ENCODE measurements around the gene FKBP7.

FKBP7 gene

GRCh38 chr2:178484245-178485041 lies 6.0 kb upstream of the FKBP7 start:
- H3K4me1 ChIP-seq (ENCODE audit: control insufficient read depth in 1 of 2, insufficient read depth in 2 of 2, low read length in 2 of 2) = peaks cover 20 to 42% of the 10 kb centered on the region in 2 donors
- H3K27me3 ChIP-seq (ENCODE audit: low read depth, low read length) = no peaks in the 10 kb centered on the region
- no peak overlapping the region for H3K4me3 ChIP-seq (ENCODE audit: low read depth in 1 of 2, low read length in 2 of 2)
- no peaks in the 10 kb centered on the region for H3K9me3 ChIP-seq (ENCODE audit: control insufficient read depth in 1 of 2, low read length in 2 of 2)
- H3K27ac ChIP-seq (ENCODE audit: low read length) = no peak overlapping the region
- peaks cover 5 to 7% of the 10 kb centered on the region in 2 donors for H3K36me3 ChIP-seq (ENCODE audit: control insufficient read depth in 1 of 2, insufficient read depth in 2 of 2, low read length in 2 of 2)

GRCh38 chr2:178482437-178482836 lies 4.0 kb upstream of the FKBP7 start:
- Histone ChIP-seq H3K9me3 (ENCODE audit: control insufficient read depth in 1 of 2, low read length in 2 of 2) (no peaks in the 10 kb centered on the region), H3K27me3 (ENCODE audit: low read depth, low read length) (no peaks in the 10 kb centered on the region), H3K4me1 (ENCODE audit: control insufficient read depth in 1 of 2, insufficient read depth in 2 of 2, low read length in 2 of 2) (peaks cover 20 to 49% of the 10 kb centered on the region in 2 donors), H3K36me3 (ENCODE audit: control insufficient read depth in 1 of 2, insufficient read depth in 2 of 2, low read length in 2 of 2) (peaks cover 5 to 6% of the 10 kb centered on the region in 2 donors), H3K4me3 (ENCODE audit: low read depth in 1 of 2, low read length in 2 of 2) (peak overlapping the region in 1 of 2 donors; percentile 72), H3K27ac (ENCODE audit: low read length) (no peak overlapping the region)

DNA sequence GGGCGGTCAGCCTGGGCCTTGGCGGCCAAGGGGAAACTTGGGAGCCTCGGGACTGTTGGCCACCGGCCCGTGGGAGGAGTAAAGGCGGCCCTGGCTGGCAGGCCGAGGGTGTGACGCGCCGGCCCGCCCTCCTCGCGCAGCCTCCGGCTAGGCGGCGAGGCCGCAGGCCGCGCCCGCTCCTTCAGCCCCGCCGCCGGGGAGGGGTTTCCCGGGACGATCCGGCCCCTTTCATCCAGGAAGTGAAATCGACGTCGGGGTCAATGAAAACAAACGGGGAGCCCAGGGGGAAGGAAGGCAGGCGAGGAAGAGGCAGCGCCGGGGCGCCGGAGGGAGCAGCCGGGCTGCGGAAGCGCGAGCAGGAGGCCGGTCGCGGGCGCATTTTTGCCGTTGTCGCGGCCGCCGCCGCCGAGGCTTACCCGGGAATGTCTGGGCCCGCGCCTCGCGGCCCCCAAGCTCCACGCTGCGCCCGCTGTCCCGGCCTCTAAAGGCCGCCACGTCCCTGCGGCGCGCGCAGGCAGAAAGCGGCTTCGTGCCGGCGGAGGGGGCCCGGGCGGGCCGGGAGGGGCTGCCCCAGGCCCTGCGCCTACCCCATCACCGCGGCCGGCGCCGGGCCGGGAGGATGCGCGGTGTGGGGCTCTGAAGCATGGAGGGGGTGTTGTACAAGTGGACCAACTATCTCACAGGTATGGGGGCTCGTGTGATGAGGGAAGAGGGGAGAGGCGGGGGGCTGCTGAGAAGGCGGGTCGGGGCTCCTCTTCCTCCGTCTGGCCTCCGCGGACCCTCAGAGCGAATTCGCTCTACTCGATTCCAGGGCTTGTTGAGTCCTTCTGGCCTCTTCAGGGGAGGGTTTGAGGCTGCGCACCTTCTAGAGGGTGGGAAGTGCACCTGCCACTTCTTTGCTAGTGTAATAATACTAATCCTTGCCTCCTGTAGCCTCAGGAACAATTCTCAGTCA lies 2.1 kb upstream of the FKBP7 start, which contains the start of gene PLEKHA3:
TSS of gene PLEKHA3 (plus strand) at position 231 of the 955 bp plus-strand sequence. CDS start at position 644, 413 bp downstream.
- Histone ChIP-seq H3K27me3 (ENCODE audit: low read depth, low read length) (no peaks in the 10 kb centered on the region), H3K9me3 (ENCODE audit: control insufficient read depth in 1 of 2, low read length in 2 of 2) (no peaks in the 10 kb centered on the region), H3K36me3 (ENCODE audit: control insufficient read depth in 1 of 2, insufficient read depth in 2 of 2, low read length in 2 of 2) (peaks cover 0 to 3% of the 10 kb centered on the region in 2 donors), H3K4me3 (ENCODE audit: low read depth in 1 of 2, low read length in 2 of 2) (peak within 1 kb of the TSS; percentile 72 to 84), H3K4me1 (ENCODE audit: control insufficient read depth in 1 of 2, insufficient read depth in 2 of 2, low read length in 2 of 2) (peaks cover 20 to 53% of the 10 kb centered on the region in 2 donors), H3K27ac (ENCODE audit: low read length) (peak within 1 kb of the TSS; percentile 92)

GRCh38 chr2:178479758-178480226 lies 1.4 kb upstream of the FKBP7 start:
- Histone ChIP-seq H3K4me3 (ENCODE audit: low read depth in 1 of 2, low read length in 2 of 2) (peak overlapping the region; percentile 17 to 72), H3K27ac (ENCODE audit: low read length) (peak overlapping the region; percentile 92), H3K27me3 (ENCODE audit: low read depth, low read length) (no peaks in the 10 kb centered on the region), H3K4me1 (ENCODE audit: control insufficient read depth in 1 of 2, insufficient read depth in 2 of 2, low read length in 2 of 2) (peaks cover 19 to 46% of the 10 kb centered on the region in 2 donors), H3K36me3 (ENCODE audit: control insufficient read depth in 1 of 2, insufficient read depth in 2 of 2, low read length in 2 of 2) (peaks cover 0 to 3% of the 10 kb centered on the region in 2 donors), H3K9me3 (ENCODE audit: control insufficient read depth in 1 of 2, low read length in 2 of 2) (no peaks in the 10 kb centered on the region)

GRCh38 chr2:178479275-178479616 lies 846 bp upstream of the FKBP7 start:
- H3K27ac ChIP-seq (ENCODE audit: low read length) = peak overlapping the region; percentile 92
- peaks cover 0 to 3% of the 10 kb centered on the region in 2 donors for H3K36me3 ChIP-seq (ENCODE audit: control insufficient read depth in 1 of 2, insufficient read depth in 2 of 2, low read length in 2 of 2)
- no peaks in the 10 kb centered on the region for H3K9me3 ChIP-seq (ENCODE audit: control insufficient read depth in 1 of 2, low read length in 2 of 2)
- peaks cover 14 to 45% of the 10 kb centered on the region in 2 donors for H3K4me1 ChIP-seq (ENCODE audit: control insufficient read depth in 1 of 2, insufficient read depth in 2 of 2, low read length in 2 of 2)
- H3K27me3 ChIP-seq (ENCODE audit: low read depth, low read length) = no peaks in the 10 kb centered on the region
- peak overlapping the region; percentile 72 to 88 for H3K4me3 ChIP-seq (ENCODE audit: low read depth in 1 of 2, low read length in 2 of 2)

DNA sequence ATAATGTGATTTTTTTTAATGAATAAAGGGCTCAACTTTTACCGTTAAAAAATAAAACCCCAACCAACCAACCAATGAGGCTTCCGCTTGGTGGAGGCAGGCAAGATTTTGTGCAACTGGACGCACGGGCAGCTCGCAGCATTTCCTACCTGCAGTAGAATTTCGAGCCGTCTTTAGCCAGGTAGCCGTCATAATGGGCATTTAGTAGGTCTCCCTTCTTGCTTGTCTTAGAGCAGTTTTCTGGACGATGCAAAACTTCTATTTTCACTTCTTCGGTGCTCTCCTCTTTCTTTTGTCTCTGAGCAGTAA lies 316 bp downstream of the FKBP7 start:
- H3K4me1 ChIP-seq (ENCODE audit: control insufficient read depth in 1 of 2, insufficient read depth in 2 of 2, low read length in 2 of 2) = peaks cover 14 to 40% of the 10 kb centered on the region in 2 donors
- peak overlapping the region; percentile 72 to 88 for H3K4me3 ChIP-seq (ENCODE audit: low read depth in 1 of 2, low read length in 2 of 2)
- no peaks in the 10 kb centered on the region for H3K9me3 ChIP-seq (ENCODE audit: control insufficient read depth in 1 of 2, low read length in 2 of 2)
- peaks cover 0 to 3% of the 10 kb centered on the region in 2 donors for H3K36me3 ChIP-seq (ENCODE audit: control insufficient read depth in 1 of 2, insufficient read depth in 2 of 2, low read length in 2 of 2)
- H3K27ac ChIP-seq (ENCODE audit: low read length) = peak overlapping the region; percentile 92
- no peaks in the 10 kb centered on the region for H3K27me3 ChIP-seq (ENCODE audit: low read depth, low read length)

DNA sequence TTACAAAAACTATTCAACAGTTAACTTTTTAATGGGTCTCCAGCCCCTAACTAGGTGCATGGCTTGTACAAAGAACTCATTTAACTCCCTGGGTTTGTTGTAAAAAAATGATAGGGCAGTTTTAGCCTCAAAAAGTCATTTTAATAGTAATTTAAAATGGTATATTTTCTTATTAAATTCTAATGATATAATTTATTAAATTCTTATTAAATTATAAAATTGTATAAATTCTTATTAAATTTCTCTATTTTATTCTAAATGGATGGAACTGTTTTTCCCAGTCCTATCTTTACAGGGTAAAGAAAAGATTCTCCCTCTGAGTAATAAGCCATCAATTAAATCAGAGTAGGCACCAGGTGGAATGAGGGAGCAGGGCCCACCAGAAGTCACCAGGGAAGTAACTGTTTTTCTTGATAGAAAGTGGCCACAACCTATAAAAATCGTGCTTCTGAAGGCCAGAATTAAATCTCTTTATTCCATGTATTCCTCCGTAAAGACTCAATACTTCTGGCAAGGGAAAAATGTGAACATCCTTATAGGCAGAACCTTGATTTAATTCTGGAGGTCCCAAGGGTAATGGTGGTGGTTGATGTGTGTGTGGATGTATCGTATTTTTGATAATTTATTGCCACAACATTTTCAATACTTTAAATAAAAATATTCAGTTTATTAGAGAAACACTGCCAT lies 814 bp downstream of the FKBP7 start:
- H3K27ac ChIP-seq (ENCODE audit: low read length) = peak overlapping the region; percentile 92

GRCh38 chr2:178476477-178476876 lies 1.9 kb downstream of the FKBP7 start:
- H3K27ac ChIP-seq (ENCODE audit: low read length) = no peak overlapping the region
- H3K4me1 ChIP-seq (ENCODE audit: control insufficient read depth in 1 of 2, insufficient read depth in 2 of 2, low read length in 2 of 2) = peaks cover 2 to 28% of the 10 kb centered on the region in 2 donors
- no peaks in the 10 kb centered on the region for H3K27me3 ChIP-seq (ENCODE audit: low read depth, low read length)
- no peaks in the 10 kb centered on the region for H3K9me3 ChIP-seq (ENCODE audit: control insufficient read depth in 1 of 2, low read length in 2 of 2)
- H3K4me3 ChIP-seq (ENCODE audit: low read depth in 1 of 2, low read length in 2 of 2) = no peak overlapping the region
- H3K36me3 ChIP-seq (ENCODE audit: control insufficient read depth in 1 of 2, insufficient read depth in 2 of 2, low read length in 2 of 2) = peaks cover 0 to 3% of the 10 kb centered on the region in 2 donors

More for the DNA sequence above, 814 bp downstream of the FKBP7 start:
- H3K4me3 ChIP-seq (ENCODE audit: low read depth in 1 of 2, low read length in 2 of 2) = peak overlapping the region; percentile 72 to 88
- peaks cover 12 to 39% of the 10 kb centered on the region in 2 donors for H3K4me1 ChIP-seq (ENCODE audit: control insufficient read depth in 1 of 2, insufficient read depth in 2 of 2, low read length in 2 of 2)
- peaks cover 0 to 3% of the 10 kb centered on the region in 2 donors for H3K36me3 ChIP-seq (ENCODE audit: control insufficient read depth in 1 of 2, insufficient read depth in 2 of 2, low read length in 2 of 2)
- no peaks in the 10 kb centered on the region for H3K9me3 ChIP-seq (ENCODE audit: control insufficient read depth in 1 of 2, low read length in 2 of 2)
- no peaks in the 10 kb centered on the region for H3K27me3 ChIP-seq (ENCODE audit: low read depth, low read length)

DNA sequence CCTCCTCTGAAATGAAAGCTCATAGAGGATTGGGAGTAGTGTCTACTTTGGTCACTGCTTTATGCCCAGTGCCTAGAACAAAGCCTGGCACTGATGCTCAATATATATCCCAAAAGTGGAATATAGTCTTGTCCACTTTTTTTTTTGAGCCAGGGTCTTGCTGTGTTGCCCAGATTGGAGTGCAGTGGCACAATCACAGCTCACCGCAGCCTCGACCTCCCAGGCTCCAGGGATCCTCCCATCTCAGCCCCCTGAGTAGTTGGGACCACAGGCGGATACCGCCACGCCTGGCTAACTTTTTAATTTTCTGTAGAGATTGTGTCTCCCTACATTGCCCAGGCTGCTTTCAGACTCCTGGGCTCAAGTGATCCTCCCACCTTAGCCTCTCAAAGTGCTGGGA lies 3.8 kb downstream of the FKBP7 start:
- Histone ChIP-seq H3K36me3 (ENCODE audit: control insufficient read depth in 1 of 2, insufficient read depth in 2 of 2, low read length in 2 of 2) (peaks cover 0 to 3% of the 10 kb centered on the region in 2 donors), H3K4me3 (ENCODE audit: low read depth in 1 of 2, low read length in 2 of 2) (no peak overlapping the region), H3K9me3 (ENCODE audit: control insufficient read depth in 1 of 2, low read length in 2 of 2) (no peaks in the 10 kb centered on the region), H3K27me3 (ENCODE audit: low read depth, low read length) (no peaks in the 10 kb centered on the region), H3K4me1 (ENCODE audit: control insufficient read depth in 1 of 2, insufficient read depth in 2 of 2, low read length in 2 of 2) (peaks cover 0 to 20% of the 10 kb centered on the region in 2 donors), H3K27ac (ENCODE audit: low read length) (no peak overlapping the region)

DNA sequence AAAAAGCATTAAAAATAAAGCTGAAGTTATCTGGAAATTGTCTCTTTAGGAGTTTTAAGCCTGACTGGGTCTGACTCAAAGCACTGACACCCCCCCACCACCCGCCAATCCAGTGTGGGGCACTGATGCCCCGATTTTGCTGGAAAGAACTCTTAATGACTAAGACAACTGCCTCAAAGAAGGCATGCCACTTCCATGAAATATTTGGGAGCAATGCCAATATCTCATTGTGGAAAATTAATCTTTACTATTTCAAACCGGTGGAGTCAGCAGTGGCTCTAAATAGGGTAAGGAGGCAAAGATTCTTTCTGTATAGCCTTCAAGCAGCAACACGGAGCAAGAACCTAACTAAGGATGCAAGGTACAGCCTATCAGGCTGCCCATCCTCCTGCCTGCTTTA lies 4.5 kb downstream of the FKBP7 start:
- H3K4me1 ChIP-seq (ENCODE audit: control insufficient read depth in 1 of 2, insufficient read depth in 2 of 2, low read length in 2 of 2) = peaks cover 0 to 15% of the 10 kb centered on the region in 2 donors
- peaks cover 0 to 3% of the 10 kb centered on the region in 2 donors for H3K36me3 ChIP-seq (ENCODE audit: control insufficient read depth in 1 of 2, insufficient read depth in 2 of 2, low read length in 2 of 2)
- no peak overlapping the region for H3K4me3 ChIP-seq (ENCODE audit: low read depth in 1 of 2, low read length in 2 of 2)
- no peaks in the 10 kb centered on the region for H3K27me3 ChIP-seq (ENCODE audit: low read depth, low read length)
- H3K27ac ChIP-seq (ENCODE audit: low read length) = no peak overlapping the region
- H3K9me3 ChIP-seq (ENCODE audit: control insufficient read depth in 1 of 2, low read length in 2 of 2) = no peaks in the 10 kb centered on the region

Measured in muscle layer of duodenum (tissue), 2 donors.